ENCODE results near the gene ZRSR2.

ZRSR2 gene

GRCh38 chrX:15854712-15855567, 64.7 kb downstream of the ZRSR2 start, which contains the start of gene AP1S2:
Gene AP1S2, minus strand, starts transcription at chrX:15854813. Its CDS starts 2,289 bp downstream, at chrX:15852524.
- no peak for TF ChIP-seq CTCF (IDR thresholded peaks at IDR 0.05)
- peaks cover 8% of the 10 kb centered on the region for H3K36me3 ChIP-seq

GRCh38 chrX:15855568-15856221, 65.4 kb downstream of the ZRSR2 start:
- TF ChIP-seq CTCF (IDR thresholded peaks at IDR 0.05), result no peak
- Histone ChIP-seq H3K4me3 (ENCODE audit: low read depth in 1 of 2, low read length in 1 of 2) (peak overlapping the region; percentile 66 to 80), H3K4me1 (ENCODE audit: control insufficient read depth in 1 of 2, insufficient read depth in 1 of 2, low read depth in 1 of 2, low read length in 1 of 2) (peaks cover 25 to 36% of the 10 kb centered on the region in 2 experiments), H3K9me3 (no peaks in the 10 kb centered on the region), H3K27ac (peak overlapping the region; percentile 99), H3K36me3 (peaks cover 8% of the 10 kb centered on the region), H3K27me3 (no peaks in the 10 kb centered on the region)

More at GRCh38 chrX:15854712-15855567, 64.7 kb downstream of the ZRSR2 start, which contains the start of gene AP1S2:
- Histone ChIP-seq H3K4me3 (ENCODE audit: low read depth in 1 of 2, low read length in 1 of 2) (peak within 1 kb of the TSS; percentile 66 to 80), H3K4me1 (ENCODE audit: control insufficient read depth in 1 of 2, insufficient read depth in 1 of 2, low read depth in 1 of 2, low read length in 1 of 2) (peaks cover 25 to 36% of the 10 kb centered on the region in 2 experiments), H3K27me3 (no peaks in the 10 kb centered on the region), H3K9me3 (no peaks in the 10 kb centered on the region), H3K27ac (peak within 1 kb of the TSS; percentile 99)

GRCh38 chrX:15856222-15856587, 65.9 kb downstream of the ZRSR2 start:
- no peak for TF ChIP-seq CTCF (IDR thresholded peaks at IDR 0.05)
- peaks cover 8% of the 10 kb centered on the region for H3K36me3 ChIP-seq
- H3K4me3 ChIP-seq (ENCODE audit: low read depth in 1 of 2, low read length in 1 of 2), result peak overlapping the region; percentile 66 to 80
- peak overlapping the region; percentile 99 for H3K27ac ChIP-seq
- H3K27me3 ChIP-seq, result no peaks in the 10 kb centered on the region
- peaks cover 30 to 40% of the 10 kb centered on the region in 2 experiments for H3K4me1 ChIP-seq (ENCODE audit: control insufficient read depth in 1 of 2, insufficient read depth in 1 of 2, low read depth in 1 of 2, low read length in 1 of 2)
- H3K9me3 ChIP-seq, result no peaks in the 10 kb centered on the region

GRCh38 chrX:15856636-15857035, 66.4 kb downstream of the ZRSR2 start:
- H3K4me1 ChIP-seq (ENCODE audit: control insufficient read depth in 1 of 2, insufficient read depth in 1 of 2, low read depth in 1 of 2, low read length in 1 of 2), result peaks cover 32 to 43% of the 10 kb centered on the region in 2 experiments
- H3K4me3 ChIP-seq (ENCODE audit: low read depth in 1 of 2, low read length in 1 of 2), result peak overlapping the region; percentile 66 to 80
- no peaks in the 10 kb centered on the region for H3K9me3 ChIP-seq
- H3K36me3 ChIP-seq, result peaks cover 8% of the 10 kb centered on the region
- no peak for TF ChIP-seq CTCF (IDR thresholded peaks at IDR 0.05)
- peak overlapping the region; percentile 99 for H3K27ac ChIP-seq
- H3K27me3 ChIP-seq, result no peaks in the 10 kb centered on the region

GRCh38 chrX:15858051-15858450, 67.8 kb downstream of the ZRSR2 start:
- peaks cover 24 to 39% of the 10 kb centered on the region in 2 experiments for H3K4me1 ChIP-seq (ENCODE audit: control insufficient read depth in 1 of 2, insufficient read depth in 1 of 2, low read depth in 1 of 2, low read length in 1 of 2)
- H3K36me3 ChIP-seq, result no peaks in the 10 kb centered on the region
- no peak overlapping the region for H3K4me3 ChIP-seq (ENCODE audit: low read depth in 1 of 2, low read length in 1 of 2)
- H3K9me3 ChIP-seq, result no peaks in the 10 kb centered on the region
- no peak overlapping the region for H3K27ac ChIP-seq
- TF ChIP-seq CTCF (IDR thresholded peaks at IDR 0.05), result no peak
- H3K27me3 ChIP-seq, result no peaks in the 10 kb centered on the region
